NCI-H2227 (cell line): Measurements from ENCODE around the gene EMSY.
"Not testable (repeated sequence)": the region's sequence is repeated elsewhere in the genome, so short reads cannot be mapped to it uniquely, and the experiment has no call there.

Source experiments
- DNase-seq: peaks from one replicate; lab custom pipeline; 2025; ENCODE audit not compliant: unreplicated experiment; lab: John Stamatoyannopoulos, UW

Gene EMSY

GRCh38 chr11:76568139-76568538 is 123.3 kb downstream of the EMSY start:
- no peak for DNase-seq

- no peak for DNase-seq
Observed at GRCh38 chr11:76568621-76569020, 123.8 kb downstream of the EMSY start.

- not testable (repeated sequence) for DNase-seq
Observed at GRCh38 chr11:76572181-76572875, 127.5 kb downstream of the EMSY start.

GRCh38 chr11:76574406-76574805 is 129.6 kb downstream of the EMSY start:
- no peak for DNase-seq

- DNase-seq: no peak
Observed at GRCh38 chr11:76574879-76575278, 130.1 kb downstream of the EMSY start.

GRCh38 chr11:76577226-76577920 is 132.6 kb downstream of the EMSY start:
- DNase-seq: no peak

GRCh38 chr11:76577921-76578653 is 133.3 kb downstream of the EMSY start:
- DNase-seq: no peak

- DNase-seq: no peak
Observed at GRCh38 chr11:76578654-76579055, 133.8 kb downstream of the EMSY start.

- DNase-seq: no peak
Observed at GRCh38 chr11:76579056-76579751, 134.4 kb downstream of the EMSY start.

- DNase-seq: no peak
Observed at GRCh38 chr11:76579752-76580151, 134.9 kb downstream of the EMSY start.

GRCh38 chr11:76582471-76582870 is 137.7 kb downstream of the EMSY start:
- DNase-seq: not testable (repeated sequence)

GRCh38 chr11:76587820-76588454 is 143.1 kb downstream of the EMSY start:
- no peak for DNase-seq

- no peak for DNase-seq
Observed at GRCh38 chr11:76588455-76589325, 143.9 kb downstream of the EMSY start.

- DNase-seq: no peak
Observed at GRCh38 chr11:76589477-76589876, 144.7 kb downstream of the EMSY start.

- no peak for DNase-seq
Observed at GRCh38 chr11:76589964-76590950, 145.4 kb downstream of the EMSY start.

- no peak for DNase-seq
Observed at GRCh38 chr11:76591416-76591815, 146.6 kb downstream of the EMSY start.

GRCh38 chr11:76592025-76592914 is 147.5 kb downstream of the EMSY start:
- DNase-seq: no peak

GRCh38 chr11:76592961-76593360 is 148.1 kb downstream of the EMSY start:
- DNase-seq: no peak
